ENCODE measurements around the gene LRRC37B.
"Not testable (repeated sequence)": the region's sequence is repeated elsewhere in the genome, so short reads cannot be mapped to it uniquely, and the experiment has no call there.

Gene LRRC37B

GRCh38 chr17:32100323-32100722 lies 93.1 kb downstream of the LRRC37B start:
- DNase-seq, result not testable (repeated sequence)

- no peak for DNase-seq
Measured at GRCh38 chr17:32100971-32101631, 93.9 kb downstream of the LRRC37B start.

- DNase-seq, result no peak
Measured at GRCh38 chr17:32102172-32102571, 95.0 kb downstream of the LRRC37B start.

- DNase-seq, result no peak
Measured at GRCh38 chr17:32102646-32103186, 95.5 kb downstream of the LRRC37B start.
